OCI-LY3 (cell line): Measurements from ENCODE around the gene LRRC75B.
A peak's percentile ranks its signal among the peaks of the same experiment; 100 is the strongest.
"Not testable (repeated sequence)": the region's sequence is repeated elsewhere in the genome, so short reads cannot be mapped to it uniquely, and the experiment has no call there.

Experiments
- H2AFZ ChIP-seq: fragments of 200-600, 300-600 bp; shearing (Covaris generic); 2 replicates; pipeline ENCODE4 v1.6.0; 2014; ENCODE audit warnings: antibody characterized with exemption, low read depth, low read length
- H3K27ac ChIP-seq: fragments of 200-600, 300-600 bp; sonication (generic); 2 replicates; pipeline ENCODE4 v1.5.1; 2014; ENCODE audit warnings: mild to moderate bottlenecking, low read length, moderate library complexity, mixed read lengths
- H3K27me3 ChIP-seq: fragments of 200-600, 300-600 bp; sonication (generic); 2 replicates; pipeline ENCODE4 v1.6.1; 2014; ENCODE audit warnings: low read depth, low read length, mixed read lengths
- H3K36me3 ChIP-seq: fragments of 200-600, 300-600 bp; sonication (generic); replicated peaks from 2 replicates; pipeline ENCODE3; 2014; ENCODE audit warnings: low read depth, low read length, mixed read lengths
- H3K4me1 ChIP-seq: fragments of 300-600, 200-600 bp; sonication (generic); 2 replicates; pipeline ENCODE4 v1.6.1; 2014; ENCODE audit warnings: low read length, mixed read lengths
- H3K4me2 ChIP-seq: fragments of 200-600, 300-600 bp; sonication (generic); 2 replicates; pipeline ENCODE4 v1.6.1; 2014; ENCODE audit warnings: low read length, mixed read lengths
- H3K4me3 ChIP-seq: fragments of 300-600, 200-600 bp; sonication (generic); 2 replicates; pipeline ENCODE4 v1.5.1; 2014; ENCODE audit warnings: antibody characterized with exemption, mild to moderate bottlenecking, low read length, moderate library complexity
- H3K79me2 ChIP-seq: fragments of 300-600, 200-600 bp; shearing (Covaris generic); 2 replicates; pipeline ENCODE4 v1.6.1; 2014; ENCODE audit warnings: mild to moderate bottlenecking, low read length, mixed read lengths
- H3K9ac ChIP-seq: fragments of 300-600, 200-600 bp; shearing (Covaris generic); 2 replicates; pipeline ENCODE4 v1.6.0; 2014; ENCODE audit warnings: mild to moderate bottlenecking, low read length, moderate library complexity
- H3K9me3 ChIP-seq: fragments of 200-600, 300-600 bp; shearing (Covaris generic); 2 replicates; pipeline ENCODE4 v1.6.1; 2014; ENCODE audit warnings: low read length, mixed read lengths; ENCODE audit not compliant: insufficient read depth
- H4K20me1 ChIP-seq: fragments of 200-600, 300-600 bp; sonication (generic); 2 replicates; pipeline ENCODE4 v1.6.1; 2016; ENCODE audit warnings: low read length, mixed read lengths; ENCODE audit not compliant: insufficient read depth
- TF ChIP-seq, protein P1 (sequence below): fragments of 200-600, 300-600 bp; sonication (generic); IDR thresholded peaks from 2 replicates; pipeline ENCODE4 v1.5.1; 2014; ENCODE audit warnings: antibody characterized with exemption, low read length, low read depth

LRRC75B gene

GRCh38 chr22:24630812-24631427 lies 38.0 kb upstream of the LRRC75B start:
- H3K27ac ChIP-seq, H2AFZ ChIP-seq, H3K9me3 ChIP-seq, H3K36me3 ChIP-seq, H3K4me2 ChIP-seq, H3K4me3 ChIP-seq, H4K20me1 ChIP-seq, H3K9ac ChIP-seq, H3K27me3 ChIP-seq, H3K4me1 ChIP-seq, H3K79me2 ChIP-seq: not testable (repeated sequence)

DNA sequence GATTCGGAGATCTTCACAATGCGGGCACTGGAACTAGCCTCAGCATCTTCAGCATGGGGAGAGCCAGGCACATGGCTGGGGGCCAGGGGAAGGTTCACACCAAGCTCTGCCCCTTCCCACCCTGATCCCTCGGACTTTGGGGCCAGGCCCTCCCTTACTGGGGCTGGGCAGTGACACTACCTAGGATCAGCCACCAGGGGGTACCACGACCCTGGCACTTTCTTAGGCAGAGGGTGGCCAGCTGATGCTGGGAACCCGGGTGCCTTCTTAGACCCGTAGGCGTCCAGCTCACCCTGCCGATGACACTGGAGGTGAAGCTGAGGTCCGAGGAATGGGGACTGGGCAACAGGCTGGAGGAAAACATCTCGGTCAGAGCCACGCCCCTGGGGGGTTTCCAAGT lies 36.2 kb upstream of the LRRC75B start:
- not testable (repeated sequence) for H3K4me1 ChIP-seq, H3K9ac ChIP-seq, H3K36me3 ChIP-seq, H3K9me3 ChIP-seq, H3K4me3 ChIP-seq, H3K27ac ChIP-seq, H4K20me1 ChIP-seq, H3K4me2 ChIP-seq, H3K27me3 ChIP-seq, H3K79me2 ChIP-seq, H2AFZ ChIP-seq
- TF ChIP-seq, protein P1, sequence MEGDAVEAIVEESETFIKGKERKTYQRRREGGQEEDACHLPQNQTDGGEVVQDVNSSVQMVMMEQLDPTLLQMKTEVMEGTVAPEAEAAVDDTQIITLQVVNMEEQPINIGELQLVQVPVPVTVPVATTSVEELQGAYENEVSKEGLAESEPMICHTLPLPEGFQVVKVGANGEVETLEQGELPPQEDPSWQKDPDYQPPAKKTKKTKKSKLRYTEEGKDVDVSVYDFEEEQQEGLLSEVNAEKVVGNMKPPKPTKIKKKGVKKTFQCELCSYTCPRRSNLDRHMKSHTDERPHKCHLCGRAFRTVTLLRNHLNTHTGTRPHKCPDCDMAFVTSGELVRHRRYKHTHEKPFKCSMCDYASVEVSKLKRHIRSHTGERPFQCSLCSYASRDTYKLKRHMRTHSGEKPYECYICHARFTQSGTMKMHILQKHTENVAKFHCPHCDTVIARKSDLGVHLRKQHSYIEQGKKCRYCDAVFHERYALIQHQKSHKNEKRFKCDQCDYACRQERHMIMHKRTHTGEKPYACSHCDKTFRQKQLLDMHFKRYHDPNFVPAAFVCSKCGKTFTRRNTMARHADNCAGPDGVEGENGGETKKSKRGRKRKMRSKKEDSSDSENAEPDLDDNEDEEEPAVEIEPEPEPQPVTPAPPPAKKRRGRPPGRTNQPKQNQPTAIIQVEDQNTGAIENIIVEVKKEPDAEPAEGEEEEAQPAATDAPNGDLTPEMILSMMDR: peak; percentile 12; the same call in 1 of the 2 replicates

- not testable (repeated sequence) for H2AFZ ChIP-seq, H3K36me3 ChIP-seq, H3K27ac ChIP-seq, H3K27me3 ChIP-seq, H3K4me3 ChIP-seq, H3K4me1 ChIP-seq, H4K20me1 ChIP-seq, H3K4me2 ChIP-seq, H3K9me3 ChIP-seq, H3K79me2 ChIP-seq, H3K9ac ChIP-seq
These were observed 35.0 kb upstream of the LRRC75B start for GRCh38 chr22:24627911-24628310.

- not testable (repeated sequence) for H3K79me2 ChIP-seq, H2AFZ ChIP-seq, H4K20me1 ChIP-seq, H3K9me3 ChIP-seq, H3K4me3 ChIP-seq, H3K27ac ChIP-seq, H3K9ac ChIP-seq, H3K27me3 ChIP-seq, H3K4me2 ChIP-seq, H3K4me1 ChIP-seq, H3K36me3 ChIP-seq
These were observed 29.7 kb upstream of the LRRC75B start for GRCh38 chr22:24622596-24622995.

- H3K9ac ChIP-seq, H3K79me2 ChIP-seq, H3K27me3 ChIP-seq, H3K4me2 ChIP-seq, H3K4me1 ChIP-seq, H2AFZ ChIP-seq, H3K9me3 ChIP-seq, H3K36me3 ChIP-seq, H4K20me1 ChIP-seq, H3K27ac ChIP-seq, H3K4me3 ChIP-seq: not testable (repeated sequence)
These were observed 28.4 kb upstream of the LRRC75B start for GRCh38 chr22:24621244-24621643.

DNA sequence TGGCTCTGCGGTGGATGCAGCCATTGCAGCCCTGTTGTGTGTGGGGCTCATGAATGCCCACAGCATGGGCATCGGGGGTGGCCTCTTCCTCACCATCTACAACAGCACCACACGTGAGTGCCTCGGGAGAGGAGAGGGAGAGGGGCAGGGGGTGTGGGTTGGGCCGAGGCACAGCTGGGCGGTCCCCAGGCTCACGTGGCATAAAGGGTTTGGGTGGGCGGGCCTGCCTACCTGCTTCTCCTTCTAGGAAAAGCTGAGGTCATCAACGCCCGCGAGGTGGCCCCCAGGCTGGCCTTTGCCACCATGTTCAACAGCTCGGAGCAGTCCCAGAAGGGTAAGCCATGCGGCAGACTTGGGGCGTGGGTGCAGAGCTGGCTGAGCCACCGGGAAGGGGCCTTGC lies 21.9 kb upstream of the LRRC75B start:
- not testable (repeated sequence) for H3K9ac ChIP-seq, H3K79me2 ChIP-seq, H3K9me3 ChIP-seq, H3K4me2 ChIP-seq, H3K36me3 ChIP-seq, H3K4me3 ChIP-seq, H3K27me3 ChIP-seq, H4K20me1 ChIP-seq, H3K27ac ChIP-seq, H2AFZ ChIP-seq, H3K4me1 ChIP-seq

- H3K36me3 ChIP-seq, H3K4me3 ChIP-seq, H3K4me1 ChIP-seq, H3K4me2 ChIP-seq, H3K9ac ChIP-seq, H2AFZ ChIP-seq, H4K20me1 ChIP-seq, H3K27ac ChIP-seq, H3K9me3 ChIP-seq, H3K27me3 ChIP-seq: not testable (repeated sequence)
- H3K79me2 ChIP-seq: peaks cover 18% of the 10 kb centered on the region
These were observed 17.0 kb upstream of the LRRC75B start for GRCh38 chr22:24609888-24610287.

GRCh38 chr22:24608327-24608726 lies 15.5 kb upstream of the LRRC75B start:
- H3K9me3 ChIP-seq, H3K36me3 ChIP-seq, H3K4me1 ChIP-seq, H3K27me3 ChIP-seq, H2AFZ ChIP-seq, H4K20me1 ChIP-seq: not testable (repeated sequence)
- Histone ChIP-seq H3K27ac (peak overlapping the region; percentile 79), H3K4me3 (peak overlapping the region; percentile 80), H3K79me2 (peaks cover 18% of the 10 kb centered on the region), H3K4me2 (peak overlapping the region; percentile 89), H3K9ac (peak overlapping the region; percentile 92)

DNA sequence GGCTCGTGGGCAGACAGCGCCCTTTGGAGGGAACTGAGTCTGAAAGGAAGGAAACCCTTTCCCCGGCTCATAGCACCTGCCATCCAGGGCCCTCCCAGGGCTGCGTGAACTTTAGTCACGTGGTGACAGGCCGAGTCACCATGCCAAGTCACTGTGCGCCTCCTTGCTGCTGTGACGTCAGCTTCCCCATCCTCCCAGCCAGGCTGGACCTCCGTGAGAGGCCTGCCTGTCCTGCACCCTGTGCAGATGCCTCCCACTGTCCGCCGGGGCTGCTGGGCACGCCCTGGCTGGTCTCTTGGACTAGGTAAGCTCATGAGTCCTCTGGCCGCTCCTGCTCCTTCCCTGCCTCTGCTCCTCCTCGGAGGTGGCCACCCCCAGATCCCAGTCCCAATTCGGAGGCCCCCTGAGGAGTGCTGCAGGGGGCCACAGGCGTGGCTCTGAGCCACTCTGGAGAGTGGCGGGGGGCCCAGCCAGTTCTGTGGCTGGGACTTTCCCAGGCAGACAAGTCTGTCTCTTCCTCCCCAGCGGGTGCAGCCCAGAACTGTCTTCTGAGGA lies 14.6 kb upstream of the LRRC75B start:
- peak overlapping the region; percentile 70; the same call in 1 of the 2 replicates for H2AFZ ChIP-seq
- peaks cover 12% of the 10 kb centered on the region for H3K4me1 ChIP-seq
- H4K20me1 ChIP-seq, H3K27me3 ChIP-seq, H3K36me3 ChIP-seq, H3K9me3 ChIP-seq: not testable (repeated sequence)
- peak overlapping the region; percentile 92 for H3K9ac ChIP-seq
- H3K4me3 ChIP-seq: peak overlapping the region; percentile 80
- peak overlapping the region; percentile 79 for H3K27ac ChIP-seq
- peak overlapping the region; percentile 89 for H3K4me2 ChIP-seq
- peaks cover 18% of the 10 kb centered on the region for H3K79me2 ChIP-seq
